MCF 10A (cell line): ENCODE results near the gene MED13L. TPM values are rescaled to one million over a fixed set of nuclear protein-coding genes. Genes with fewer than 3 reads are reported as not detected.

Experiments
- BruUV-seq: library from RNA; stranded (reverse); fragments of 400-500 nt; replicated peaks from 2 replicates; lab custom pipeline; 2021; lab: Mats Ljungman, UMichigan
- CTCF ChIA-PET: fragments of 300-600 bp; sonication (Branson Sonifier 250); formaldehyde crosslinking; extraction: SDS; loops from one replicate; lab custom pipeline; 2021; ENCODE audit warnings: antibody characterized with exemption, inconsistent platforms; lab: Yijun Ruan, JAX
- POLR2A ChIA-PET: fragments of 300-600, 350-650 bp; sonication (Branson Sonifier 250); formaldehyde crosslinking; extraction: SDS; loops from one replicate; lab custom pipeline; 2020; ENCODE audit warnings: antibody characterized with exemption, inconsistent platforms; lab: Yijun Ruan, JAX
- DNase-seq: peaks from one replicate; pipeline ENCODE4 v3.0.0-alpha.2; 2018; ENCODE audit not compliant: unreplicated experiment
- H3K27ac Mint-ChIP-seq: one replicate; pipeline ENCODE4 v1.8.0; 2022; ENCODE audit warnings: mild to moderate bottlenecking, low read depth, mixed read lengths; ENCODE audit not compliant: unreplicated experiment
- H3K27me3 Mint-ChIP-seq: one replicate; pipeline ENCODE4 v1.8.0; 2022; ENCODE audit warnings: mixed read lengths; ENCODE audit not compliant: insufficient read depth, unreplicated experiment
- H3K36me3 Mint-ChIP-seq: one replicate; pipeline ENCODE4 v1.8.0; 2022; ENCODE audit warnings: mild to moderate bottlenecking, moderate library complexity, mixed read lengths; ENCODE audit not compliant: insufficient read depth, unreplicated experiment
- H3K4me1 Mint-ChIP-seq: one replicate; pipeline ENCODE4 v1.8.0; 2022; ENCODE audit warnings: mixed read lengths; ENCODE audit not compliant: insufficient read depth, unreplicated experiment
- H3K4me3 Mint-ChIP-seq: one replicate; pipeline ENCODE4 v1.8.0; 2022; ENCODE audit warnings: mild to moderate bottlenecking, moderate library complexity, mixed read lengths; ENCODE audit not compliant: unreplicated experiment
- H3K9me3 Mint-ChIP-seq: one replicate; pipeline ENCODE4 v1.8.0; 2022; ENCODE audit warnings: mixed read lengths; ENCODE audit not compliant: unreplicated experiment
- CTCF ChIP-seq: fragments of 200-600 bp; IDR thresholded peaks from one replicate; pipeline ENCODE4 v1.8.0; 2022; ENCODE audit warnings: antibody characterized with exemption, mild to moderate bottlenecking; ENCODE audit not compliant: unreplicated experiment
- intact Hi-C: fragments of 100-400 bp; cut with micrococcal nuclease; formaldehyde crosslinking; loops from 2 replicates; pipeline ENCODE4 v1.14.1; 2022
- total RNA-seq: library from RNA; stranded (reverse); gene quantifications from 2 replicates; pipeline ENCODE4 v1.2.3, GENCODE V29; 2022

The MED13L gene
- total RNA-seq, 1 experiment from 2014 or later, result 91.6 TPM

- Mint-ChIP-seq H3K4me3 (no peak overlapping the region), H3K27ac (no peak overlapping the region), H3K36me3 (no peaks in the 10 kb centered on the region), H3K27me3 (peaks cover 38% of the 10 kb centered on the region), H3K4me1 (no peaks in the 10 kb centered on the region), H3K9me3 (peaks cover 7% of the 10 kb centered on the region)
- CTCF ChIA-PET, result no interaction called here
- TF ChIP-seq CTCF, result no peak
- DNase-seq, result no peak
- BruUV-seq, result no TSS peak
- POLR2A ChIA-PET, result no interaction called here
- intact Hi-C loops, result no loop called here
Observed at GRCh38 chr12:116294454-116295165, 17.1 kb upstream of the MED13L start.

GRCh38 chr12:116293687-116294453, 16.4 kb upstream of the MED13L start:
- BruUV-seq, result no TSS peak
- H3K36me3 Mint-ChIP-seq, result no peaks in the 10 kb centered on the region
- POLR2A ChIA-PET, result interaction anchor here (1.7 kb wide), 1 partner anchor 10 kb away, joined by 4 read pairs; no protein-coding TSS in a partner anchor
- intact Hi-C loops, result no loop called here
- peaks cover 7% of the 10 kb centered on the region for H3K9me3 Mint-ChIP-seq
- no peaks in the 10 kb centered on the region for H3K4me1 Mint-ChIP-seq
- TF ChIP-seq CTCF, result no peak
- CTCF ChIA-PET, result interaction anchor here (0.7 kb wide), 1 partner anchor 169 kb away, joined by 7 read pairs; no protein-coding TSS in a partner anchor
- no peak overlapping the region for H3K4me3 Mint-ChIP-seq
- H3K27me3 Mint-ChIP-seq, result peaks cover 31% of the 10 kb centered on the region
- DNase-seq, result no peak
- H3K27ac Mint-ChIP-seq, result no peak overlapping the region

GRCh38 chr12:116291218-116291617, 13.7 kb upstream of the MED13L start:
- ChIA-PET CTCF (interaction anchor here (0.6 kb wide), 1 partner anchor 407 kb away, joined by 3 read pairs; no protein-coding TSS in a partner anchor), POLR2A (interaction anchor here (1.1 kb wide), 1 partner anchor 52 kb away, joined by 4 read pairs; no protein-coding TSS in a partner anchor)
- intact Hi-C loops, result no loop called here
- no TSS peak for BruUV-seq
- Mint-ChIP-seq H3K36me3 (no peaks in the 10 kb centered on the region), H3K27ac (no peak overlapping the region), H3K4me1 (peaks cover 7% of the 10 kb centered on the region), H3K27me3 (peaks cover 13% of the 10 kb centered on the region), H3K4me3 (no peak overlapping the region), H3K9me3 (peaks cover 7% of the 10 kb centered on the region)
- no peak for DNase-seq
- TF ChIP-seq CTCF, result no peak

GRCh38 chr12:116288735-116289134, 11.2 kb upstream of the MED13L start:
- H3K27ac Mint-ChIP-seq, result no peak overlapping the region
- H3K36me3 Mint-ChIP-seq, result no peaks in the 10 kb centered on the region
- intact Hi-C loops, result no loop called here
- H3K4me1 Mint-ChIP-seq, result peaks cover 11% of the 10 kb centered on the region
- no peak for TF ChIP-seq CTCF
- no peaks in the 10 kb centered on the region for H3K9me3 Mint-ChIP-seq
- POLR2A ChIA-PET, result interaction anchor here (1.4 kb wide), 1 partner anchor 15 kb away, joined by 3 read pairs; no protein-coding TSS in a partner anchor
- no peak for DNase-seq
- no peaks in the 10 kb centered on the region for H3K27me3 Mint-ChIP-seq
- no peak overlapping the region for H3K4me3 Mint-ChIP-seq
- no TSS peak for BruUV-seq
- CTCF ChIA-PET, result no interaction called here
